ENCODE measurements around the gene MYO18A. TPM values are rescaled to one million over a fixed set of nuclear protein-coding genes. Genes with fewer than 3 reads are reported as not detected.

MYO18A gene
- total and polyA plus RNA-seq, 2 of the 4 experiments (the other 2 are of a cell fraction) = 22.4 to 39.1 TPM

DNA sequence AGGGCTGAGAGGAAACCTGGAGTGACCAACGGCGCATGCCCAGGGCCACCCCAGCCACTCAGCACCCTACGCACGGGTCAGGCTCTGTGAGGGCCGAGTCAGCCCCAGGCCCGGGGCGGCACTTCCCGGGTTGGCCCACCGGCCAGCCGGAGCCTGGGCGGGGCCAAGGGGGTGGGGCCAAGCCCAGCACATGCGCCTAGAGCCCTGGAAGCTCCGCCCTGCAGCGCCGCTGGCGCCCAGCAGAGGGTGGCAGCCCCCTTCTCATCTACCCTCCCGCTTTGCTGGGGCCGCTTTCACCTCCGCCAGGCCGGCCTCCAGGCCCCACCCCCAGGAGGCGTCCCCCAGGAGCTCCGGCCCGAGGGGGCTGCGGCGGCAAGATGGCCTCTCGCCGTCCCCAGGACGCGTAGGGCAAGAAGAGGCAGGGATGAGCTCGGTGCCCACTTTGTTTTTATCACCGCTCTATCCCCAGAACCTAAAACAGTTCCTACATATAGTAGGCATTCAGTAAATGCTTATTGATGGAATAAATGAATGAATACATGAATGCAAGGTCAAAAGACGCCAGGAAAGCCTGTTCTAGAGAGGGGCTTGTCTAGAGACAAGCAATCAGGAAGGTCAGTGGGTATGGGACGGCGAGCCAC lies 31.3 kb downstream of the MYO18A start:
- H4K5ac ChIP-seq (ENCODE audit: low read depth, low read length) = peak overlapping the region; percentile 87
- DNase-seq (peak; percentile 90), ATAC-seq (ENCODE audit: low read depth) (peak; percentile 98)
- H3K4me1 ChIP-seq (ENCODE audit: control insufficient read depth, insufficient read depth, low read length) = peaks cover 17% of the 10 kb centered on the region
- no TSS peak for BruUV-seq (replicated peaks)
- H2AK5ac ChIP-seq (ENCODE audit: low read depth, low read length) = peak overlapping the region; percentile 80
- ChIA-PET CTCF (interaction anchor here (0.5 to 6.1 kb wide), 27 partner anchors 9 to 221 kb away, joined by 3 to 56 read pairs (median 5); partner anchors contain the start of gene MYO18A), POLR2A (ENCODE audit: unreplicated experiment) (interaction anchor here (0.8 to 1.1 kb wide), 3 partner anchors 31 to 145 kb away, joined by 4 to 5 read pairs (median 4); partner anchors contain the start of genes MYO18A and NUFIP2)
- peak overlapping the region; percentile 54 for H3K4me3 ChIP-seq (ENCODE audit: insufficient read depth, low read depth, low read length)
- H3K79me1 ChIP-seq (ENCODE audit: low read depth in 1 of 2, low read length in 2 of 2) = peaks cover 29 to 84% of the 10 kb centered on the region in 2 experiments
- in situ Hi-C loops (cut with MboI; ENCODE audit: low sequenced_read_pairs) = loop anchor here (5.0 kb wide), 2 partner anchors 68 to 138 kb away; no protein-coding TSS in a partner anchor
- WGBS, 2 experiments (ENCODE audit: extremely low coverage in 2 of 2, insufficient read length in 1 of 2) = 0% methylated on average over 3 of the region's 34 CpGs; no CpG with 5 or more reads in 1 of the 2 experiments
- H3K27me3 ChIP-seq (ENCODE audit: control insufficient read depth, insufficient read depth, low read length) = no peaks in the 10 kb centered on the region
- H2AFZ ChIP-seq (replicated peaks; ENCODE audit: low read length, poor library complexity) = peak overlapping the region; percentile 91
- H4K91ac ChIP-seq (ENCODE audit: insufficient read depth, low read depth, low read length) = peak overlapping the region; percentile 88
- peak overlapping the region; percentile 77 for H2BK5ac ChIP-seq (ENCODE audit: low read depth, low read length, poor library complexity, severe bottlenecking)
- peak overlapping the region; percentile 70 for H3K9ac ChIP-seq (ENCODE audit: low read depth, low read length)
- peak overlapping the region; percentile 92 for H3K4ac ChIP-seq (ENCODE audit: low read depth, low read length)
- peak overlapping the region; percentile 71 for H2BK120ac ChIP-seq (ENCODE audit: low read depth, low read length)
- H3K4me2 ChIP-seq (ENCODE audit: low read depth, low read length) = peak overlapping the region; percentile 90
- H2BK15ac ChIP-seq (ENCODE audit: low read depth, low read length) = peak overlapping the region; percentile 51; the same call in 2 of the 3 replicates
- peak overlapping the region; percentile 39; the same call in 1 of the 2 replicates for H3K23ac ChIP-seq (ENCODE audit: low read depth, low read length)
- no peaks in the 10 kb centered on the region for H3K9me3 ChIP-seq (ENCODE audit: control insufficient read depth, insufficient read depth, low read length)
- H3K9me1 ChIP-seq (ENCODE audit: insufficient read depth, low read length) = peaks cover 23% of the 10 kb centered on the region
- H3K27ac ChIP-seq (ENCODE audit: insufficient read depth, low read length) = peak overlapping the region; percentile 53
- peak overlapping the region; percentile 92 for H3K14ac ChIP-seq (replicated peaks; ENCODE audit: low read depth, low read length)
- H4K8ac ChIP-seq (ENCODE audit: low read depth in 2 of 2, low read length in 2 of 2) = peak overlapping the region; percentile 91 to 98
- peak overlapping the region; percentile 63 for H3K18ac ChIP-seq (ENCODE audit: low read depth, low read length)
- H2AK9ac ChIP-seq (replicated peaks; ENCODE audit: low read depth, low read length, poor library complexity) = peak overlapping the region; percentile 80
- intact Hi-C loops (cut with micrococcal nuclease) = loop anchor here (1.0 to 10.0 kb wide), 4 partner anchors 31 to 416 kb away; partner anchors contain the start of genes ABHD15, MYO18A and TP53I13
- no peak overlapping the region; the same call in 1 of the 2 replicates for H3K56ac ChIP-seq (ENCODE audit: extremely low read depth, insufficient read depth, low read length)
- dilution Hi-C loops (cut with HindIII; ENCODE audit: low sequenced_read_pairs, unreplicated experiment) = no loop called here
- no peaks in the 10 kb centered on the region for H4K20me1 ChIP-seq (ENCODE audit: insufficient read depth, low read length)
- no peaks in the 10 kb centered on the region for H3K36me3 ChIP-seq (ENCODE audit: control insufficient read depth, insufficient read depth, low read length)
- H2BK20ac ChIP-seq (ENCODE audit: low read depth, low read length) = peak overlapping the region; percentile 24; the same call in 1 of the 2 replicates
- TF ChIP-seq POLR2A (IDR thresholded peaks at IDR 0.05; ENCODE audit: low read depth, low read length) = peak; percentile 59; the same call in 1 of the 2 replicates
- TF ChIP-seq RAD21 (IDR thresholded peaks at IDR 0.05; ENCODE audit: low read length) = peak; percentile 94
- no peak for TF ChIP-seq MAFK (IDR thresholded peaks at IDR 0.05; ENCODE audit: low read depth, low read length)
- no peak for TF ChIP-seq CHD1 (IDR thresholded peaks at IDR 0.05; ENCODE audit: low read depth, low read length)
- TF ChIP-seq, protein P1, sequence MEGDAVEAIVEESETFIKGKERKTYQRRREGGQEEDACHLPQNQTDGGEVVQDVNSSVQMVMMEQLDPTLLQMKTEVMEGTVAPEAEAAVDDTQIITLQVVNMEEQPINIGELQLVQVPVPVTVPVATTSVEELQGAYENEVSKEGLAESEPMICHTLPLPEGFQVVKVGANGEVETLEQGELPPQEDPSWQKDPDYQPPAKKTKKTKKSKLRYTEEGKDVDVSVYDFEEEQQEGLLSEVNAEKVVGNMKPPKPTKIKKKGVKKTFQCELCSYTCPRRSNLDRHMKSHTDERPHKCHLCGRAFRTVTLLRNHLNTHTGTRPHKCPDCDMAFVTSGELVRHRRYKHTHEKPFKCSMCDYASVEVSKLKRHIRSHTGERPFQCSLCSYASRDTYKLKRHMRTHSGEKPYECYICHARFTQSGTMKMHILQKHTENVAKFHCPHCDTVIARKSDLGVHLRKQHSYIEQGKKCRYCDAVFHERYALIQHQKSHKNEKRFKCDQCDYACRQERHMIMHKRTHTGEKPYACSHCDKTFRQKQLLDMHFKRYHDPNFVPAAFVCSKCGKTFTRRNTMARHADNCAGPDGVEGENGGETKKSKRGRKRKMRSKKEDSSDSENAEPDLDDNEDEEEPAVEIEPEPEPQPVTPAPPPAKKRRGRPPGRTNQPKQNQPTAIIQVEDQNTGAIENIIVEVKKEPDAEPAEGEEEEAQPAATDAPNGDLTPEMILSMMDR (conservative IDR thresholded peaks at IDR 0.05; ENCODE audit: low read depth, low read length) = peak; percentile 99
- peak; percentile 91 for TF ChIP-seq SMC3 (IDR thresholded peaks at IDR 0.05; ENCODE audit: low read depth, low read length)
- TF ChIP-seq RFX5 (IDR thresholded peaks at IDR 0.05; ENCODE audit: low read depth, low read length) = no peak
- TF ChIP-seq MXI1 (IDR thresholded peaks at IDR 0.05; ENCODE audit: borderline replicate concordance, low read depth, low read length) = peak; percentile 22; the same call in 1 of the 2 replicates
- TF ChIP-seq, protein P2, sequence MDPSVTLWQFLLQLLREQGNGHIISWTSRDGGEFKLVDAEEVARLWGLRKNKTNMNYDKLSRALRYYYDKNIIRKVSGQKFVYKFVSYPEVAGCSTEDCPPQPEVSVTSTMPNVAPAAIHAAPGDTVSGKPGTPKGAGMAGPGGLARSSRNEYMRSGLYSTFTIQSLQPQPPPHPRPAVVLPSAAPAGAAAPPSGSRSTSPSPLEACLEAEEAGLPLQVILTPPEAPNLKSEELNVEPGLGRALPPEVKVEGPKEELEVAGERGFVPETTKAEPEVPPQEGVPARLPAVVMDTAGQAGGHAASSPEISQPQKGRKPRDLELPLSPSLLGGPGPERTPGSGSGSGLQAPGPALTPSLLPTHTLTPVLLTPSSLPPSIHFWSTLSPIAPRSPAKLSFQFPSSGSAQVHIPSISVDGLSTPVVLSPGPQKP (IDR thresholded peaks at IDR 0.05; ENCODE audit: borderline replicate concordance, low read depth, low read length) = no peak
- peak; percentile 90; the same call in 1 of the 2 replicates for TF ChIP-seq MAZ (IDR thresholded peaks at IDR 0.05; ENCODE audit: borderline replicate concordance, low read depth, low read length)
- no peak for TF ChIP-seq CEBPB (IDR thresholded peaks at IDR 0.05; ENCODE audit: low read depth, low read length)
- TF ChIP-seq, protein P3, sequence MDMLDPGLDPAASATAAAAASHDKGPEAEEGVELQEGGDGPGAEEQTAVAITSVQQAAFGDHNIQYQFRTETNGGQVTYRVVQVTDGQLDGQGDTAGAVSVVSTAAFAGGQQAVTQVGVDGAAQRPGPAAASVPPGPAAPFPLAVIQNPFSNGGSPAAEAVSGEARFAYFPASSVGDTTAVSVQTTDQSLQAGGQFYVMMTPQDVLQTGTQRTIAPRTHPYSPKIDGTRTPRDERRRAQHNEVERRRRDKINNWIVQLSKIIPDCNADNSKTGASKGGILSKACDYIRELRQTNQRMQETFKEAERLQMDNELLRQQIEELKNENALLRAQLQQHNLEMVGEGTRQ (IDR thresholded peaks at IDR 0.05; ENCODE audit: low read depth, low read length) = no peak
- TF ChIP-seq RCOR1 (IDR thresholded peaks at IDR 0.05; ENCODE audit: insufficient replicate concordance, low read length) = no peak

Measured in IMR-90 (cell line).